GM08714 (cell line): ENCODE results near the gene ERC2.

Experiments used
- H3K4me3 ChIP-seq: fragments of 200-500 bp; sonication (Bioruptor generic); 2 replicates; pipeline ENCODE4 v1.5.1; 2014; ENCODE audit warnings: mild to moderate bottlenecking, low read length, inconsistent platforms
- ZNF274 ChIP-seq: IDR thresholded peaks from 2 replicates; pipeline ENCODE4 v1.6.1; 2012; ENCODE audit warnings: mild to moderate bottlenecking, low read depth, low read length

The ERC2 gene

DNA sequence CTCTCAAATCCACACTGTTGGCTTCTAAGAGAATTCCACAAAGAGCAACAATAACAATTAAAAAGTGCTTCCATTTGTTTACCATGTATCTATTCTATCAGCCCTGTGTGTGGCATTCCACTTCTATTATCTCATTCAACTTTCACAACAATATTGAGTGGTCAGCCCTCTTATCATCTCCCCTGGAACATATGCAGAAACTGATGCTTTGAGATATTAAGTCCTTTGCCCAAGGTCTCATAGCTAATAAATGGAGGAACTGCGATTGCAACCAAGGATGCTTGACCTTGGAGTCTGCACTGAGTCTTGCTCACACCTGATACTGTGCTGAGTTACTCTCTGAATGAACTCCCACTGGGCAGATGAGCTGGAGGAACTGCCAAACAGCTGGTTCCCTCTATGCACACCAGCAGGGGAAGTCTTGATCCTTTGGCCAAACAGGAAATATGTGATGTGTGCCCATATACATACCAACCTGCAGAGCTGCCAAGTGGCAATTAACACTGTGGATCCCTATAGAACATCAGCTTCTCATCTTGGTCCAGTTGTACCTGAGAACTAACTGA, 836.4 kb downstream of the ERC2 start:
- no peak for TF ChIP-seq ZNF274

DNA sequence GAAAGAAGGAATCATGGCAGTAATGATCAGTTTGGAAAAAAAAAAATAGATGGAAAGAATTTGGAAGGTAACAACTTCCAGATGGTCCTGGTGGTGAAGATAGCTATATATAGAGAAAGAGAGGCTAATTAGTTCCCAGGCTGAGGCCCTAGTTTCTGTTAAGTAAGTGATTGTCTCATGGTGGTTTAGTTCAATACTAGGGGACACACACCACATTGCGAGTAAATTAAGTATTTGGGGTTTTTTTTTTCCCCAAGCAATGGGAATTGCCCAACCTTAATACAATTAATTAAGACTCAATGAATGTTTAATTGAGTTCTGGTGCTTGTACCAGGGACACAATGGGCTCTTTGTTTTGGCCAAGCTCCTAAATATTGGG, 837.4 kb downstream of the ERC2 start:
- H3K4me3 ChIP-seq = no peak overlapping the region
- TF ChIP-seq ZNF274 = no peak

More for the DNA sequence above, 836.4 kb downstream of the ERC2 start:
- no peak overlapping the region for H3K4me3 ChIP-seq

DNA sequence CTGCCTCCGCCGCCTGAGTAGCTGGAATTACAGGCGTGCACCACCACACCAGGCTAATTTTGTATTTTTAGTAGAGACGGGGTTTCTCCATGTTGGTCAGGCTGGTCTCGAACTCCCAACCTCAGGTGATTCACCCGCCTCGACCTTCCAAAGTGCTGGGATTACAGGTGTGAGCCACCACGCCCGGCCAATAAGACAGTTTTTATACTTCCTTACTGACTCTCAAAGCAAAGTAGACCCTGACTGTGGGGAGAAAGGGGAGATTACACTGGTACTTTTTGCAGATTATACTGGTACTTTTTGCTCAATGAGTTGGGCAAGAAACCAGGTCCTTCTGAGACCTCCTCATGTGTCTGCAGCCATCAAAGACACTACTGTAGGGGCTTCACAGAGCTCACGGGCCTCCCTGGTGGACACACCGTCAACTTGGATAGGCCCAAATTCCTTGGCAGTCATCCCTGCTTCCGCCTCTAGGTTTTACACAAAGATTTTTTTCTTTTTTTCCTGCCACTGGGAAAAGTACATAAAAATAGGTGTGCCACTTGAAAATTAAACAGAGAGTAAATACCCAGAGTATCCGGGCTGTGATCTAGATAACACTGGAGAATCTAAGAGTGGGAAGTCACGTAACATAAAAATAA, 837.9 kb downstream of the ERC2 start:
- no peak for TF ChIP-seq ZNF274
- no peak overlapping the region for H3K4me3 ChIP-seq

DNA sequence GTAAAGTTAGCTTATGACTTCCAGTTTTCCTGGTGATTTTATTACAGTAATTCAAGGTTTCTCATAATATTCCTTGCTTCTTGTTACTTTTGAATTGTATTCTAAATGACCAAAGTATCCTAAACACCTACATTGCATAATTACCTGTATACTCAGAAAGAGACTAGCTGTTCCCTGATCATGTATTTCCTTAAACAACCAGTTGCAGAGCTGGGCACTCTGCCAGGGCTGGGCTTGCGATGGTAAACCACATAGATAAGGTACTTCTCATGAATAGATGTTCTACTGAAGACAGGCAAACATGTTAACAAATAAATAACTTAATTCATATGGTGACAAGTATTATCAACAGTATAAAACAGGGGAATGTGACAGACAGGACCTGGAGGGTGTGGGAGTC, 838.8 kb downstream of the ERC2 start:
- H3K4me3 ChIP-seq = no peak overlapping the region
- TF ChIP-seq ZNF274 = no peak

DNA sequence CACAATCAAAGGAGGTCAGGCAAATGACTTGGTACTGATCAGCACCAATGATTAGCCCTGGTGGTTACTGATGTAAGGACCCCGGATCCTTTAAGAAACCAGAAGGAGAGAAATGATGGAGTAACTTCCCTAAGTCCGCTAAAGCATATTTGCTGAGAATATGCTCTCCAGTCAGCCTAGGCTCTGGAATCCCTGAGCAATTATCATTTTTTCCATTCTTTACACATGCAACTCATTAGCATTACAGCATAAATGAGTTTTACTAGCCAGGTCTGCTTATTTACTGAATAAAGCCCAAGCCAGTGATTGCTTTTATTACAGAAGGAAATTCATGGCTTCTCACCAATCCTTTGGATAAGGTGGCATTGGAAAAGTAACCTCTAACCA, 842.0 kb downstream of the ERC2 start:
- no peak for TF ChIP-seq ZNF274
- no peak overlapping the region for H3K4me3 ChIP-seq

DNA sequence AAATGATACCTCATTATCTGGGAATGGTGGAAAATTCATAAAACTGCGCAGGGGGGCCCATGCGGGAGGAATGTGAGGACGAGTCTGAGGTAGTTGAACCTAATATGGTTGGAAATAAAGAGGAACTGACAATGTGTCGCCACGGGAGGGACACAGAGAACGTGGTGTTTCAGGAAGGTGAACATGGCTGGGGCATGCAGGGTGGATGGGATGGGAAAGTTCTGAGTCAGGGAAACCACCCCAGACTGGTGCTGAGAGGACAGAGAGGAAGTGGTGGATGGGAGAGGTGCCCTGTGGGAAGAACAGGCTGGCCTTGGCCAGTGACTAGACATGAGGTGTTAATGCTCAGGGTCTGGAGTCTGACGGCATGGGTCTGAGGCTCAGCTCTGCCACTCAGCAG, 844.0 kb downstream of the ERC2 start:
- H3K4me3 ChIP-seq = no peak overlapping the region
- TF ChIP-seq ZNF274 = no peak

DNA sequence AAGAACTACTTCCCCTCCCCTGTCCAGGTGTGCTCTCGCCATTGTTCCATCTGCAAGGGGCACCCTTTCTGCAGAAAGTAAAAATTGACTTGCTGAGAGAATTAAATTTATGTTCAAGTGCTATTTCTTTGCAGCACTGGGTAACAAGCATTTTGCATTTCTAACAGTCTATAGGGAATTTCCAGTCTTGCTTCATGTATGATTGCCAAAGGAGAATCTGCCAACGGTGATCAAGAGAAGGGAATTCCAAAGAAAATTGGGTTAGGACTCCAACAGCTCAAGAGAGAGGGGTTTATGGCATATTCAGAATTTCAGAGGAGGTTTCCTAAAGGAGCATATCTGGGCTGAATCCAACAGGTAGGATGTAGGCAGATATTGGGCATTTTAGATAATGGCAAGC, 844.5 kb downstream of the ERC2 start:
- TF ChIP-seq ZNF274 = no peak
- H3K4me3 ChIP-seq = no peak overlapping the region

DNA sequence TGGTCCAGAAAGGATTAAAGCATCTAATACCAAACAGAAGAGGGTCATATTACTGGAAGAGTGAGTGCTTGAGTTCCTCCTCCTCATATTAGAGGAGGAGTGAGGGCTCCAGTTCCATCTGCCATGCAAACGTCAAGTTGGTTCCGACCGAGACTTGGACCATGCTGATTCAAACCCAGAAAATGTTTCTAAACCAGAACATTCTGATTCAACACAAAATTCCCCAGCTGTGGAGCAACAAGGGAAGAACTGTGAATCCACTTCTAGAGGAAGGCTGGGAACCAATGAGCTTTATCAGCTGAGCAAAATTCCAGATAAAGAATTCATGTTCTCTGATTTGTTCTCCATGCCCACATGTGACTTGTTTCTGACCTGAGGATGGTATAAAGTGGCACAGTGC, 845.5 kb downstream of the ERC2 start:
- H3K4me3 ChIP-seq = no peak overlapping the region
- TF ChIP-seq ZNF274 = no peak

DNA sequence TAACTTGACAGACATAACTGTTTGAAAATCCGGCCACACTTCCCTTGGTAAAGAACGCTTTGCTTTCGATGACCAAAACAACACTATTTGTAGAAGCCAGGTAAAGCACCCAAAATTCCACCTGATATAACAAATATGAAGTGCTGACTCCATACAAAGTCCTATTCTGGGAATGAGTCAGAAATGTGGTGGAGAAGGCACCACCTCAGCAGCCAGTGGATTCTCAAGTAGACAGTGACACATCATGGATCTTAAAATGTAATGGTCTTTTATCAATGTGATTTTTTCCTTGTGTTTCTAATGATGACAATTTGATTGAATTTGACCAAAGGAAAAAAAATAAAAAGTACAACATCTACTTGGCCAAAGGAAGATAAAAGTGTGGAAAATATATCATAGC, 846.2 kb downstream of the ERC2 start:
- TF ChIP-seq ZNF274 = no peak
- H3K4me3 ChIP-seq = no peak overlapping the region

DNA sequence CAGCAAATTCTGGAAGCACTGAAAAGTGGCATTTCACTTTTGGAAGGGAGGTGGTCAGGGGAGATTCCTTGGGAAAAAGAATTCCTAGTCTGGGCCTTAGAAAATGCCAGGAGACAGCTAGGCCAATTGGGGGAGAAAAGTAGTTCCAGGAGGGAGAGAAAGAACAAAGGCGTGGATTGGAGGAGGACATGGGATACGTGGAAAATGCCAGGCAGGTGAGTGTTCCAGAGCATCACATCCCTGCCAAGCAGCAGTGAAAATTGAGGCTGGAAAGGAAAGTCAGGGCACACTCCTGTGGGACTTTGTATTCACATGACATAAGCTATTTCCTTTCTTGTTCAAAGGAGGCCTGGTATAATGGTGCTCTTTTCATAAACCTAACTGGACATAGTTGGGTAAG, 846.6 kb downstream of the ERC2 start:
- no peak for TF ChIP-seq ZNF274
- H3K4me3 ChIP-seq = no peak overlapping the region

DNA sequence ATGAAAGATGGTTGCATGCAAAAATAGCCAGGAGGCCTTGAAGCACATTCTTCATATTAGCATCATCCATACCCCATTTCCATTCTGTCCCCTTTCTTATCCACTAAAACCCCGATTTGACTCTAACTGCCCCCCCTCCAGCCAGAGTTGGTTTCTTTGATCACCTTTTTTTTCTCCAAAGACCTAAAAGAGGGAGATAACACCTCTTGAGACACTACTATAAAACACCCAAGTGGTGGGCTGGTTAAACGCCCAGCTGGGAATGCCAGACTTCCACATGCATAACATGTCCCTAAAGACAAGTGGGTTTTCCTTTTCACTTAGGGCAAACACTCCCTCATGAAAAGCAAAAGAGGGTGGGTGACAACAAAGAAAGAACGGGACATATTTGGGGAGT, 847.2 kb downstream of the ERC2 start:
- no peak overlapping the region for H3K4me3 ChIP-seq
- TF ChIP-seq ZNF274 = no peak

DNA sequence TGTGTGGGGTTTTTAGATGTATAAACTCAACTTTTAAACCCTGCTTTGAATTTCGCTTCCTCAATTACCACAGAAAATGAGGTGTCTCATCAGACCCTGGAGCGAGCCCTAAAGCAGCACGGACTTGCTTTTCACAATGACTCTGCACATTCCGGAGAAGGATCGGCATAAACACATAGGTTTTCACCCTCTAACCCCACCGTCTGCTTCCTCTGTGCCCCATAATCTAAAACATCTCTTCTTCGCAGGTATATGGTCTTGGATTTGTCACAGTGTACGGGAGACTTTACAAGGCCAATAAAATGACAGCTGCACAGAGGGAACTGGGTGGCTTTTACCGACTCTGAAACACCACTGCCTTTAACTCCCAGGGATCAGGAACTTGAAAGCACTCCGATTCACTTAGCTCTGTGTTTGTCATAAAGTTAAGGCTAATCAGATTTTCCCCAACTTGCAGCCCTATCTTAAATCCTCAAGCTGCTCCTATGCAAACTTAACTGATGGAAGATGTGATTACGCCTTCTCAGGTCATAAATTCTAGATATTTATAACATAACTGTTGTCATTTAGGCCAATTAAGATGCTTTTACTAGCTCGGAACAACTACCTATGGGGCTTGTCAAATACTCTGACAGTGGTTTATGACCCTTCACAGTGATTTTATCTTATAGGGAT, 847.8 kb downstream of the ERC2 start:
- TF ChIP-seq ZNF274 = no peak
- no peak overlapping the region for H3K4me3 ChIP-seq

DNA sequence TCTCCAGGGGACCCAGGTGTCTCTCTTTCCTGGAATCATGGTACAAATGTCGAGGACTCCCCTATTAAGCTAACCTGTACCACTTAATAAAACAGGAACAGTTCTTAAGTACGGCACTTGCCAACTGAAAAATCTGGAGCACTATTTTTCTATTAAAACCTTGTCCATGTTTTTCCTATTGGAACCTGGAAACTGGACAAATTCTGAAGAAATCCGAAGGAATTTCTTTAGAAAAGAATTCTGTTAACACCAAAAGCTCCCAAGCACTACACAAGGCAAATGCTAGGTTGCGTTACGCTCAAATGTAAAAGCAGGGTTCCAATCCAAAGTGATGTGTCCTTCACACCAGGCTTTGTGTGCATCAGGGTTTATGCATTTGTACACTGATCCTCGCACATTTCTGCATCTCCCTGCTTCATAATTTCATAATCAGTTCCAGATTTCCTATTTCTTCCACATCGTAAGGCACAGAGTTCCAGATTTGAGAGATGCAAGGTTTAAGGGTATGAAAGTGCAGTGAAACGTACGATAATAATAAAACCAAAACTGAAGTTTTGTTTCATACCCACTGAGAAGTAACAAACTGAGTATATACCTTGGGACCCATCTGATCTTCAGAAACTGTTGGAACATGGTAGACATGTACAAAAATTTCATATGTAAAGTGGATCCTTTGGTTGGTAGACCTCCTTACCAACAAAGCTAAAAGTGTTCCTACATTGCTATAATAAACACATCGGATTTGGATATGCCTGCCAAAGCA, 849.0 kb downstream of the ERC2 start:
- no peak for TF ChIP-seq ZNF274

DNA sequence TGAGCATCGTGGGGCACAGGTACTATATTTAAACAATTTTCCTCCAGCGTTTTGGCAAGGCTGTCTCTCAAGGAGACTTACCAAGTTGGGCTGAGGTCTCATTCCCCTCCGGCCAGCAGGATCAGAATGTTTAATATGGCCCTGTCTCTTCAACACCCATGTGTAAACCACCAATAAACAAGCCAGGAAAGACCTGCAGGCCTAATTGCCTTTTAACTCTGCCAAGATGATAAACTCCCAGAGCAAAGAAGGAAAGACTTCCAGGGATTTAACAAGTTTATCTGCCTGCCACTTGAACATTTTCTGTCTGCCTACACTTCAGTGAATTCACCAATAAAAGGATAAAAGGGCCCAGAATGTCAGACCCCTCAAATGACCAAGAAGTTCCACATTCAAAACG, 850.9 kb downstream of the ERC2 start:
- no peak overlapping the region for H3K4me3 ChIP-seq
- no peak for TF ChIP-seq ZNF274

More for the DNA sequence above, 849.0 kb downstream of the ERC2 start:
- H3K4me3 ChIP-seq = no peak overlapping the region

DNA sequence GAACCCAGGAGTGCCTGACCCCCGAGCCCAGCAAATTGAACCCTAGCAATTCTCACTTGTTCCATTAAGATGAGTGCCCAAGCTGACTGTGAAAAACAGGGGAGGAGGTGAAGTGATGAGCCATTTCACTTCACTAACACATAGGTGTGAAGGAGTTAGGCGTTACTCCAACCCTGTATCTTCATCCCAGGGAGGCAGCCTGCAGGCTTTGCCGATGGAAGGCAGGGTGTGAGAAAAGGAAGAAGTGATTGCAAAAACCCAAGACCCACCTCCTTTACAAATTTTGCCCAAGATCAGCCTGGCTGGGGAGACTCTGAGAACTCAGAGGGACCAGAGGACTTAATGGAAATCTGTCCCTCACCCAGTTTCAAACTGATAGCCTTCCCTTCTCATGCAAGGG, 851.5 kb downstream of the ERC2 start:
- TF ChIP-seq ZNF274 = no peak

DNA sequence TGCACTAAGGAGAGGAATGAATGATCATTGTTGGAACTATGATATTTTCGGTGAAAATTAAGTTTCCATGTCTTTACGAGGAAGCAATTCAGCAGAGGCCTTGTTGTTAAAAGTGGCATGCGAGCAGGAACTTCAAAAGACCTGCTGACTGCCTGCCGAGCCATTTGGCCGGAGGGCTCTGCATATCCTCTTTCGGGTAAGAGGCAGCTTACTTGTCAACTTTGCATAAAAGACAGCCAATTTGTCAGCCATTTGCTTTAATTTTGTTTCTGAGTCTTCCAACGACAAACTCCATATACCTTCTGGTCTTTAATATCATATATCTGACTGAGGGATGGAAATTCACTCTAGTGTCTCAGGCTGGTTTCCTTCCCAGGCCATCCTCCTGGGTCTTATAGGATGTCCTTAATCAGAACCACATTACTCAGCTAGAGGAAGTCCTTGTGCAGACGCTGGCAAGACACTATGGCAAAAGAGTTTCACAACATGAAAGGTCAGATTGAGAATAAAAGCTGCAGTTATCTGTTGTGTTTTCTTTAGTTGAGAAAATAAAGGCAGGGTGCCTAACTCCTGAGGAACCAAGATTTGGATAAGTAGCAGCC, 852.5 kb downstream of the ERC2 start:
- no peak for TF ChIP-seq ZNF274
- H3K4me3 ChIP-seq = no peak overlapping the region

More for the DNA sequence above, 851.5 kb downstream of the ERC2 start:
- H3K4me3 ChIP-seq = no peak overlapping the region
